HCT116 (cell line): ENCODE data around the gene GLI3. TPM values are rescaled to one million over a fixed set of nuclear protein-coding genes. Genes with fewer than 3 reads are reported as not detected.

Source experiments
- ATAC-seq: fragments of 200-7000 bp; cut with Tn5 transposase; 2 replicates; pipeline ENCODE4 v1.9.1; 2020; ENCODE audit warnings: mild to moderate bottlenecking, moderate library complexity
- BruUV-seq: library from RNA; stranded (reverse); fragments of 400-500 nt; replicated peaks from 2 replicates; lab custom pipeline; 2021; lab: Mats Ljungman, UMichigan
- CTCF ChIA-PET: fragments of 300-600 bp; sonication (Branson Sonifier 250); formaldehyde crosslinking; loops from one replicate; lab custom pipeline; 2021; ENCODE audit warnings: antibody characterized with exemption; lab: Charles Lee
- POLR2A ChIA-PET: fragments of 300-600, 350-600 bp; sonication (Branson Sonifier 250); formaldehyde crosslinking; loops from one replicate; lab custom pipeline; 2021; ENCODE audit warnings: antibody characterized with exemption; lab: Charles Lee
- RAD21 ChIA-PET, 2 experiments: fragments of 300-600 bp; sonication (Branson Sonifier 250); formaldehyde crosslinking; loops; one replicate each; lab custom pipeline; 2023; ENCODE audit warnings: low total read pairs in 2 of 2; ENCODE audit not compliant: uncharacterized antibody in 2 of 2, unreplicated experiment in 2 of 2, low non-redundant PET in 1 of 2; lab: Charles Lee
- DNase-seq: peaks from one replicate; pipeline ENCODE4 v3.0.0-alpha.2; 2010; ENCODE audit warnings: low read depth, low spot score
- H2AFZ ChIP-seq: fragments of 200-600 bp; shearing (Covaris generic), sonication (generic); 2 replicates; pipeline ENCODE4 v1.6.1; 2017; ENCODE audit warnings: low read depth, mixed run types, mixed read lengths, antibody characterized with exemption, low read length; ENCODE audit not compliant: poor library complexity, severe bottlenecking
- H3K27ac ChIP-seq: 2 replicates; pipeline ENCODE4 v1.5.1; 2012; ENCODE audit warnings: low read depth, low read length
- H3K27me3 ChIP-seq: fragments of 200-600 bp; sonication (generic); 2 replicates; pipeline ENCODE4 v1.6.1; 2016; ENCODE audit warnings: mixed run types, low read length, mixed read lengths; ENCODE audit not compliant: insufficient read depth
- H3K36me3 ChIP-seq, 2 experiments: fragments of 200-500 bp in 1 of 2; fragments of 200-600 bp in 1 of 2; sonication (Bioruptor generic) in 1 of 2; sonication (generic) in 1 of 2; 2 replicates each; pipeline versions ENCODE4 v1.5.1 to v1.6.1; 2014 to 2016; ENCODE audit warnings: low read length in 2 of 2, inconsistent platforms in 1 of 2, mixed read lengths in 1 of 2, mixed run types in 1 of 2; ENCODE audit not compliant: insufficient read depth in 2 of 2, control insufficient read depth in 1 of 2
- H3K4me1 ChIP-seq, 2 experiments: fragments of 200-600 bp in 1 of 2; sonication (generic) in 1 of 2; 2 replicates each; pipeline versions ENCODE4 v1.5.1 to v1.6.1; 2012 to 2017; ENCODE audit warnings: low read length in 2 of 2, inconsistent platforms in 1 of 2, mild to moderate bottlenecking in 1 of 2, mixed read lengths in 1 of 2, mixed run types in 1 of 2, moderate library complexity in 1 of 2; ENCODE audit not compliant: insufficient read depth in 2 of 2, control insufficient read depth in 1 of 2
- H3K4me2 ChIP-seq: fragments of 200-600 bp; sonication (generic); 2 replicates; pipeline ENCODE4 v1.6.1; 2017; ENCODE audit warnings: mixed run types, low read length, mixed read lengths
- H3K4me3 ChIP-seq, 2 experiments: fragments of 200-600 bp in 1 of 2; sonication (generic) in 1 of 2; replicated peaks in 1 of 2; 2 replicates each; pipeline ENCODE4 v1.5.1; 2011 to 2016; ENCODE audit warnings: low read length in 2 of 2, control low read depth in 1 of 2, low read depth in 1 of 2, mild to moderate bottlenecking in 1 of 2, mixed read lengths in 1 of 2, mixed run types in 1 of 2
- H3K79me2 ChIP-seq: fragments of 200-600 bp; sonication (generic); 2 replicates; pipeline ENCODE4 v1.6.1; 2017; ENCODE audit warnings: mild to moderate bottlenecking, mixed run types, low read length, moderate library complexity, mixed read lengths; ENCODE audit not compliant: insufficient read depth
- H3K9ac ChIP-seq: fragments of 200-600 bp; sonication (generic); 2 replicates; pipeline ENCODE4 v1.6.1; 2016; ENCODE audit warnings: low read length, mixed read lengths
- H3K9me2 ChIP-seq: fragments of 200-600 bp; sonication (generic), shearing (Covaris generic); 2 replicates; pipeline ENCODE4 v1.6.1; 2017; ENCODE audit warnings: mixed run types, mild to moderate bottlenecking, moderate library complexity; ENCODE audit not compliant: insufficient read depth
- H3K9me3 ChIP-seq, 2 experiments: fragments of 200-500 bp in 1 of 2; fragments of 200-600 bp in 1 of 2; sonication (Bioruptor generic) in 1 of 2; sonication (generic) in 1 of 2; 2 replicates each; pipeline ENCODE4 v1.6.1; 2014 to 2017; ENCODE audit warnings: low read length in 2 of 2, mixed read lengths in 2 of 2, inconsistent platforms in 1 of 2, low read depth in 1 of 2, mild to moderate bottlenecking in 1 of 2, mixed run types in 1 of 2, moderate library complexity in 1 of 2; ENCODE audit not compliant: control insufficient read depth in 1 of 2, insufficient read depth in 1 of 2
- H4K20me1 ChIP-seq: fragments of 200-600 bp; sonication (generic), shearing (Covaris generic); 2 replicates; pipeline ENCODE4 v1.6.1; 2017; ENCODE audit warnings: mixed run types, mild to moderate bottlenecking, moderate library complexity; ENCODE audit not compliant: insufficient read depth
- ATF3 ChIP-seq: IDR thresholded peaks from 2 replicates; pipeline ENCODE4 v1.6.1; 2012
- CEBPB ChIP-seq: IDR thresholded peaks from 2 replicates; pipeline ENCODE4 v1.6.1; 2012; ENCODE audit warnings: low read depth
- ELF1 ChIP-seq: IDR thresholded peaks from 2 replicates; pipeline ENCODE4 v1.6.1; 2012; ENCODE audit warnings: low read depth, borderline replicate concordance
- EZH2 ChIP-seq: fragments of 200-600 bp; sonication (generic); IDR thresholded peaks from 2 replicates; pipeline ENCODE4 v1.6.1; 2017; ENCODE audit warnings: antibody characterized with exemption, mixed run types
- EZH2phosphoT487 ChIP-seq: fragments of 200-600 bp; IDR thresholded peaks from 2 replicates; pipeline ENCODE4 v1.6.1; 2018; ENCODE audit warnings: antibody characterized with exemption, borderline replicate concordance
- POLR2AphosphoS5 ChIP-seq: IDR thresholded peaks from 2 replicates; pipeline ENCODE4 v1.6.1; 2011; ENCODE audit warnings: mild to moderate bottlenecking, low read depth, low read length, moderate library complexity
- RAD21 ChIP-seq: IDR thresholded peaks from 2 replicates; pipeline ENCODE4 v1.6.1; 2012; ENCODE audit warnings: low read depth, mild to moderate bottlenecking
- REST ChIP-seq: IDR thresholded peaks from 2 replicates; pipeline ENCODE4 v1.6.1; 2012; ENCODE audit warnings: low read depth
- TCF7L2 ChIP-seq: IDR thresholded peaks from 2 replicates; pipeline ENCODE4 v1.7.0; 2011; ENCODE audit warnings: borderline replicate concordance, inconsistent platforms; ENCODE audit not compliant: insufficient read depth, insufficient read length; ENCODE audit errors: extremely low read depth
- YY1 ChIP-seq: IDR thresholded peaks from 2 replicates; pipeline ENCODE4 v1.6.1; 2011; ENCODE audit warnings: low read length, low read depth, moderate library complexity, mild to moderate bottlenecking; ENCODE audit not compliant: insufficient replicate concordance; ENCODE audit errors: extremely low read depth
- ZBTB33 ChIP-seq: IDR thresholded peaks from 2 replicates; pipeline ENCODE4 v1.6.1; 2011; ENCODE audit warnings: mild to moderate bottlenecking, low read length, moderate library complexity; ENCODE audit not compliant: insufficient replicate concordance; ENCODE audit errors: extremely low read depth
- ZFX ChIP-seq: fragments of 450-650 bp; IDR thresholded peaks from 2 replicates; pipeline ENCODE4 v1.6.1; 2017
- ZNF274 ChIP-seq: fragments of 200-500 bp; sonication (Bioruptor generic); IDR thresholded peaks from 2 replicates; pipeline ENCODE4 v1.6.1; 2014; ENCODE audit warnings: mild to moderate bottlenecking, low read depth, low read length, inconsistent platforms
- intact Hi-C: fragments of 100-400 bp; cut with micrococcal nuclease; formaldehyde crosslinking; loops from 2 replicates; pipeline ENCODE4 v1.10.0; 2022
- total RNA-seq: library from RNA; stranded (reverse); gene quantifications from one replicate; pipeline ENCODE4 v1.2.1, GENCODE V29; 2021; ENCODE audit not compliant: unreplicated experiment

The GLI3 gene
- total RNA-seq, 1 experiment from 2014 or later = 0.07 TPM

GRCh38 chr7:41922373-41922772 is 314.6 kb downstream of the GLI3 start:
- TF ChIP-seq RAD21 (no peak), EZH2phosphoT487 (no peak), EZH2 (no peak), ZBTB33 (no peak), YY1 (no peak), ZFX (no peak), ELF1 (no peak), REST (no peak), CEBPB (no peak), ATF3 (no peak), POLR2AphosphoS5 (no peak), TCF7L2 (no peak), ZNF274 (no peak)
- TF ChIP-seq, all 23 proteins: peak for 0
- Histone ChIP-seq H4K20me1 (no peaks in the 10 kb centered on the region), H3K9me2 (no peaks in the 10 kb centered on the region), H3K36me3 (no peaks in the 10 kb centered on the region), H3K9ac (no peak overlapping the region), H3K4me1 (no peaks in the 10 kb centered on the region), H3K27me3 (no peaks in the 10 kb centered on the region), H2AFZ (no peak overlapping the region), H3K4me2 (no peak overlapping the region), H3K4me3 (no peak overlapping the region), H3K79me2 (no peaks in the 10 kb centered on the region), H3K9me3 (0 out of 4 replicates have a peak, but pooled peaks cover 0 to 2% of the 10 kb centered on the region in 2 experiments), H3K27ac (no peak overlapping the region)
- DNase-seq (no peak), ATAC-seq (no peak)
- RAD21 ChIA-PET = no interaction called here
- BruUV-seq = no TSS peak
- CTCF ChIA-PET = no interaction called here
- POLR2A ChIA-PET = no interaction called here
- intact Hi-C loops = no loop called here
